ENCODE results near the gene LAMC1. TPM values are rescaled to one million over a fixed set of nuclear protein-coding genes. Genes with fewer than 3 reads are reported as not detected.

LAMC1 gene
- polyA plus RNA-seq, 1 donor (not counting 4 experiments of a cell fraction or from before 2014, with no cell fraction given) = 66.6 TPM

DNA sequence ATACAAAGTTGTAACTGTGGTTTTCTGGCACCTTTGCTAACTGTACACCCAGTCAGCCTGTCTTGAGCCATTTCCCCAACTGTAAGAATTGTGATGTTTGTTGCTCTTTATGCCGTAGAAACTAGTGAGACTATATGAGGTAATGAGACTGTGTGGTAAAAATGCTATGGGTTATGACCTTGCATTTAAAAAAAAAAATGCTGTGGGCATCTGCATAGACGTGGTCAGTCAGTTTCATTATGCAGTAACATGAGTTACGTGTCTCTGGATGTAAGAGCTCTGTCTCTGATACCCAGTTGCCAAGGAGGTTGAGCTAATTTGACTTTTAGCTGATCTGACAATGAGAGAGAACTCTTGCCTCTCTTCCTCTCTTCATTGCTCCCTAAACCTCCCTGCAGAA lies 82.2 kb downstream of the LAMC1 start:
- no peak overlapping the region for H3K4me2 ChIP-seq (ENCODE audit: control insufficient read depth, extremely low read depth, insufficient read depth, low read depth, low read length)
- peaks cover 27% of the 10 kb centered on the region for H3K79me2 ChIP-seq (ENCODE audit: control insufficient read depth, insufficient read depth, low read length)
- H3K4me1 ChIP-seq (ENCODE audit: control insufficient read depth, extremely low read depth, insufficient read depth, low read length) = no peaks in the 10 kb centered on the region
- H3K9me1 ChIP-seq (ENCODE audit: control insufficient read depth, extremely low read depth, insufficient read depth, low read length) = no peaks in the 10 kb centered on the region
- H3K9ac ChIP-seq (ENCODE audit: control insufficient read depth, extremely low read depth, insufficient read depth, low read length) = no peak overlapping the region
- no peak overlapping the region for H3K27ac ChIP-seq (ENCODE audit: control insufficient read depth, insufficient read depth, low read length)
- dilution Hi-C loops (cut with MboI; ENCODE audit: extremely low pct_ligation_motif_present, low sequenced_read_pairs) = no loop called here
- peaks cover 9 to 24% of the 10 kb centered on the region in 2 experiments for H3K36me3 ChIP-seq (ENCODE audit: control insufficient read depth in 2 of 2, extremely low read depth in 1 of 2, insufficient read depth in 2 of 2, low read length in 2 of 2)
- FAIRE-seq = no peak
- no peaks in the 10 kb centered on the region for H3K27me3 ChIP-seq (ENCODE audit: control insufficient read depth, extremely low read depth, insufficient read depth, low read length)
- TF ChIP-seq, protein P1, sequence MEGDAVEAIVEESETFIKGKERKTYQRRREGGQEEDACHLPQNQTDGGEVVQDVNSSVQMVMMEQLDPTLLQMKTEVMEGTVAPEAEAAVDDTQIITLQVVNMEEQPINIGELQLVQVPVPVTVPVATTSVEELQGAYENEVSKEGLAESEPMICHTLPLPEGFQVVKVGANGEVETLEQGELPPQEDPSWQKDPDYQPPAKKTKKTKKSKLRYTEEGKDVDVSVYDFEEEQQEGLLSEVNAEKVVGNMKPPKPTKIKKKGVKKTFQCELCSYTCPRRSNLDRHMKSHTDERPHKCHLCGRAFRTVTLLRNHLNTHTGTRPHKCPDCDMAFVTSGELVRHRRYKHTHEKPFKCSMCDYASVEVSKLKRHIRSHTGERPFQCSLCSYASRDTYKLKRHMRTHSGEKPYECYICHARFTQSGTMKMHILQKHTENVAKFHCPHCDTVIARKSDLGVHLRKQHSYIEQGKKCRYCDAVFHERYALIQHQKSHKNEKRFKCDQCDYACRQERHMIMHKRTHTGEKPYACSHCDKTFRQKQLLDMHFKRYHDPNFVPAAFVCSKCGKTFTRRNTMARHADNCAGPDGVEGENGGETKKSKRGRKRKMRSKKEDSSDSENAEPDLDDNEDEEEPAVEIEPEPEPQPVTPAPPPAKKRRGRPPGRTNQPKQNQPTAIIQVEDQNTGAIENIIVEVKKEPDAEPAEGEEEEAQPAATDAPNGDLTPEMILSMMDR (optimal IDR thresholded peaks at IDR 0.05 in 1 of 3, IDR thresholded peaks at IDR 0.05 in 1 of 3, conservative IDR thresholded peaks at IDR 0.05 in 1 of 3; ENCODE audit: extremely low read depth in 1 of 3, insufficient read depth in 2 of 3, low read length in 3 of 3) = no peak
- no peak for TF ChIP-seq EZH2 (IDR thresholded peaks at IDR 0.05; ENCODE audit: low read length)
- H4K20me1 ChIP-seq (ENCODE audit: control insufficient read depth, extremely low read depth, insufficient read depth, low read length) = peaks cover 3% of the 10 kb centered on the region
- no peaks in the 10 kb centered on the region for H3K9me3 ChIP-seq (ENCODE audit: control insufficient read depth, low read depth, low read length)
- H3K4me3 ChIP-seq (ENCODE audit: control insufficient read depth in 2 of 3, extremely low read depth in 1 of 3, insufficient read depth in 2 of 3, low read depth in 1 of 3, low read length in 3 of 3) = no peak overlapping the region
- H2AFZ ChIP-seq (ENCODE audit: control insufficient read depth, low read length) = no peak overlapping the region
- DNase-seq (ENCODE audit: low read depth, low spot score) = no peak

DNA sequence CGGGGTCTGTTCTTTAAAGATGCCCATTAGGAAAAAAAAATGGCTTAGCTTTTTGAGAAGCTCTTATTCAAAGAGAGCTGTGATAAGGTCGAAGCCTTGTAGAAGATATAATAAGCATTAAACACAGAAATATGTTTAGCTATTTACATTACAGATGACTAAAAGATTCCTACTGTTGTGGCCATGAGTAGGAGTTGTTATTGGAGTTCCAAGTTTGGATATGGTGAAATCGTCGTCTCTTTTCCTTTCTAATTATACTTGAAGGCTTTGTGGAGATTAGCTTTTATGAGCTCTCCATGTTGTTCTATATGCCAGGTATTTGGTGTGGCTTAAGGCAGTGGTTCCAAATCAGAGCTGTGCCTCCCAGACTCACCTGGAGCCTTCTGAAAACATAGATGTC lies 82.9 kb downstream of the LAMC1 start:
- H3K9ac ChIP-seq (ENCODE audit: control insufficient read depth, extremely low read depth, insufficient read depth, low read length) = no peak overlapping the region
- no peak for TF ChIP-seq EZH2 (IDR thresholded peaks at IDR 0.05; ENCODE audit: low read length)
- TF ChIP-seq, protein P1 (optimal IDR thresholded peaks at IDR 0.05 in 1 of 3, IDR thresholded peaks at IDR 0.05 in 1 of 3, conservative IDR thresholded peaks at IDR 0.05 in 1 of 3; ENCODE audit: extremely low read depth in 1 of 3, insufficient read depth in 2 of 3, low read length in 3 of 3) = no peak
- H3K27ac ChIP-seq (ENCODE audit: control insufficient read depth, insufficient read depth, low read length) = no peak overlapping the region
- DNase-seq (ENCODE audit: low read depth, low spot score) = no peak
- no peak overlapping the region for H2AFZ ChIP-seq (ENCODE audit: control insufficient read depth, low read length)
- H3K4me3 ChIP-seq (ENCODE audit: control insufficient read depth in 2 of 3, extremely low read depth in 1 of 3, insufficient read depth in 2 of 3, low read depth in 1 of 3, low read length in 3 of 3) = no peak overlapping the region
- no peak overlapping the region for H3K4me2 ChIP-seq (ENCODE audit: control insufficient read depth, extremely low read depth, insufficient read depth, low read depth, low read length)
- FAIRE-seq = no peak
- no peaks in the 10 kb centered on the region for H3K9me3 ChIP-seq (ENCODE audit: control insufficient read depth, low read depth, low read length)
- peaks cover 10 to 26% of the 10 kb centered on the region in 2 experiments for H3K36me3 ChIP-seq (ENCODE audit: control insufficient read depth in 2 of 2, extremely low read depth in 1 of 2, insufficient read depth in 2 of 2, low read length in 2 of 2)
- dilution Hi-C loops (cut with MboI; ENCODE audit: extremely low pct_ligation_motif_present, low sequenced_read_pairs) = no loop called here
- peaks cover 20% of the 10 kb centered on the region for H3K79me2 ChIP-seq (ENCODE audit: control insufficient read depth, insufficient read depth, low read length)
- no peaks in the 10 kb centered on the region for H3K9me1 ChIP-seq (ENCODE audit: control insufficient read depth, extremely low read depth, insufficient read depth, low read length)
- H3K27me3 ChIP-seq (ENCODE audit: control insufficient read depth, extremely low read depth, insufficient read depth, low read length) = no peaks in the 10 kb centered on the region
- H4K20me1 ChIP-seq (ENCODE audit: control insufficient read depth, extremely low read depth, insufficient read depth, low read length) = no peaks in the 10 kb centered on the region
- no peaks in the 10 kb centered on the region for H3K4me1 ChIP-seq (ENCODE audit: control insufficient read depth, extremely low read depth, insufficient read depth, low read length)

Data from keratinocyte (primary cell).